GM18498 (cell line): Measurements from ENCODE around the gene RFX2.
"Not testable (repeated sequence)": the region's sequence is repeated elsewhere in the genome, so short reads cannot be mapped to it uniquely, and the experiment has no call there.

ENCODE experiments used
- ATAC-seq: cut with Tn5 transposase; IDR thresholded peaks from one replicate; pipeline ENCODE4 v1.9.1; 2021; ENCODE audit warnings: mild to moderate bottlenecking, moderate library complexity; ENCODE audit not compliant: unreplicated experiment

Gene RFX2

GRCh38 chr19:6017576-6017975 is 92.7 kb downstream of the RFX2 start:
- no peak for ATAC-seq

GRCh38 chr19:6015841-6016545 is 94.3 kb downstream of the RFX2 start:
- no peak for ATAC-seq

- no peak for ATAC-seq
Measured at GRCh38 chr19:6014551-6015135, 95.7 kb downstream of the RFX2 start.

DNA sequence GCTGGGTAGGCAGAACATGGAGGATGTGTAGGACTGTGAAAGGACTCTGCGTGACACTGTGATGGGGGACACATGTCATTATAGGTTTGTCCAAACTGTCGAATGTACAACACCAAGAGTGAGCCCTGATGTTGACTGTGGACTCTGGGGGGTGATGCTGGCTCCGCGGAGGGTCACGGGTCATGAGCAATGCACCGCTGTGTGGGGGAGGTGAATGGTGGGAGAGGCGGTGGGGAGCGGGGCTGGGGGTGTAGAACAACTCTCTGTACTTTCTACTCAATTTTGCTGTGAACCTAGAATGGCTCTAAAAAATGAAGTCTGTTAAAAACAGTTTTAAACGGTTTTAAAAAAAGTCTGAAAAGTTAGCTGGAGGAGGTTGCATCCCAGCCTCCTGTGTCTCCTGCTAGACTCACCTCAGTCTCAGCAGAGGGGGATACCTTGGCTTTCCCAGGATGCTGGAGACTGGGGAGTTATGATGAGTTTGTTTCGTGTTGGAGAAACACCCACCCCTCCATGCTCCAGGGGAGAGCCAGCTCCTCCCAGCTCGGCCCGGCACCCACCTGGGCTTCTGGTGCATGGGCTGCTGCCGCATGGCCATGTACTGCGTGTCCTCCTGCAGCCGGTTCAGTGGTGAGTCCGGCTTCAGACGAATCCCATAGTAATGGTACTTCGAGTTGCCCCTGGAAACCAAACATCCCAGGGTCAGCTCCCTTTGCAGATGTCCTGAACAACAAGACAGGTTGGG is 97.7 kb downstream of the RFX2 start:
- no peak for ATAC-seq

GRCh38 chr19:6011794-6012193 is 98.5 kb downstream of the RFX2 start:
- no peak for ATAC-seq

DNA sequence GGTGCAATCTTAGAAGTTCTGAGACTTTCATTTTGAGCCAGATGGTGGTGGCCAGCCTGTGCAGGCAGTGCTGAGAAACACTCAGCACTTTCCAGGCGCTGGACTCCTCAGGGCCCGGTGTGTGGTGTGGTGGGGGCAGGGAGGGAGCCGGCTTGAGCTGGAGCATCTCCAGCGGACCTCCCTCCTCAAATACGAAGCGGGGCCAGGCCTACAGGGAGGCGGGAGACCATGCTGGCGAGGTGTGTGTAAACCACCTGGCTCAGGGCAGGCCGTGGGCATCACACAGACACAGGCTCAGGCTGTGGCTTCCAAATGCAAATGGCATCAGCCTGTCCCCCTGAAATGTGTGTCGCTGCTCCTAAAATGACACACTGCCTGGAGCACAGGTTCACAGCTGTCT is 99.1 kb downstream of the RFX2 start:
- no peak for ATAC-seq

GRCh38 chr19:6010107-6010506 is 100.2 kb downstream of the RFX2 start:
- no peak for ATAC-seq

DNA sequence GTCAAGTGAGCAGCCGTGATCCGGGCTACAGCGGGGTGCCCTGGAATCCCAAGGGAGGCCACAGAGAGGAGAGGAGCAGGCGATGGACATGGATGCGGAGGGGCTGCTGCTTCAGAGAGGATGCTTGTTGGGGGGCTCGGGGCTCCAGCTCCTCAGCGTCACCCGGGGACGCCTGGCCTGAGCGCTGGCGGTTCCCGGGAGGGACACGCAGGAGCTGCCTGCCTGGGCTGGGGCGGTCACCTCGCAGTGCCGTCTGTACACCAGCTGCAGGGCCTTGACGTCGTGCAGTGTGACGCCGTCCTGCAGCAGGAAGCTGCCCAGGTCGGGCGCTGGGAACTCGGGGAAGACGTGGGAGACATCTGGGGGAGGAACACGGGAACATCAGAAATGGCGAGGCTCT is 102.4 kb downstream of the RFX2 start:
- no peak for ATAC-seq

GRCh38 chr19:6006896-6007295 is 103.4 kb downstream of the RFX2 start:
- ATAC-seq = no peak

DNA sequence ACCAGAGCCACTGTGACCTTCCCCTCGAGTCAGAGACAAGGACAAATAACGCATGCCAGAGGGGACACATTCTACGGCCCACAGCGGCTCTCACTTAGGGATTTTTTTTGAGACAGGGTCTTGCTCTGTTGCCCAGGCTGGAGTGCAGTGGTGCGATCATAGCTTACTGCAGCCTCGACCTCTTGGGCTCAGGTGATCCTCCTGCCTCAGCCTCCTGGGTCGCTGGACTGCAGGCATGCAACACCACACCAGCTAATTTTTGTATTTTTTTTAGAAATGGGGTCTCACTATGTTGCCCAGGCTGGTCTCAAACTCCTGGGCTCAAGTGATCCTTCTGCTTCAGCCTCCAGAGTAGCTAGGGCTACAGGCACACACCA is 104.2 kb downstream of the RFX2 start:
- ATAC-seq = not testable (repeated sequence)

DNA sequence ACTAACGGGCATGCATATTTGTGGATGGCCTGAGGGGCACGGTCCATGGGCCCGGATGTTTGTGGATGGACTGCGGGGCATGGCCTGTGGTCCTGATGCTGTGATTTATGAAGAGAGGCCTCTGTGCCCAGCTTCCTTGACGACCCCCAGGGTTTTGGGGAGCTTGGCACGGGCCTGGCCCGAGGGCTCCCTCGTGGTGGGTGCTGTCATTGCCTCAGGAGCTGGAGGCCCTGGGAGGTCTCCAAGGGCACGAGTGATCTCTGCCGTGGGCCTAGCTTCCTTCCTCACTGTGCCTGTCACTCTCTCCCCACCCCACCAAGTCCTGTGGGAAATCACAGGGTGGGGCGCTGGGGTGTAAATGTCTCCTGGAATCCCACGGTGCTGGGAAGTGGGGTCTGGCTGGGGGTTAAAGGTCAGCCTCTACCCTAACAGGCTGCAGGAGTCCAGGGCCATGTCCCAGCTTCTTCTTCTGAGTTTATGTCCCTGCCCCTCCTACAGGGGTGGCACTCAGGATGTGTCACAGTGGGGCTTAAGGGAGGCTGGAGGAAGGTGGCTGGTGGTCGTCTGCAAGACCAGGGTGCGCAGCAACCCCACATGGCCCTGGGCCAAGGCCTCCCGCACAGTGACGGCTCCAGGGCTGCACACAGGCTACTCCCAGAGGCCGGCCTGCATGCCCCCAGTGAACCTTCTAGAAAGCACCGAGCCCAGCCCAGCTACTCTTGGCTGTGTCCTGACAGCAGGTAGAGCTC is 104.8 kb downstream of the RFX2 start:
- no peak for ATAC-seq

DNA sequence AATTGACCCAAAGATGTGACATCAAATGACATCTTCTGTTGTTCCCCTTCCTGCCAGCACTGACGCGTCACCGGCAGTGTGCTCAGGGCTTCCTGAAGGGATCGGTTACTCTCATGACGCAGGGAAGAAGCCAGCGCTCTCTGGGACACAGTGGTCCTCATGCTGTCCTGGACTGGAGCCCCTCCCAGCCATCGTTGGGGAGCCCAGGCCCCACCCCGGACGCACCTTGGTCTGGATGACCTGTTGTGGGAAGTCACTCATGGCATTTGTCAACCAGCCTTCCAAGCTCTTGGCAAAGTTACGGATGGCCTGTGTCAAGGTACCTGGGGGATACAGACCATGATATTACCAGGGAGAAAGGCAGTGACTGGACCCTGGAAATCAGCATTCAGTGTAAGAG is 106.3 kb downstream of the RFX2 start:
- no peak for ATAC-seq

- no peak for ATAC-seq
Measured at GRCh38 chr19:6002591-6002990, 107.7 kb downstream of the RFX2 start.

- no peak for ATAC-seq
Measured at GRCh38 chr19:6000228-6000847, 110.0 kb downstream of the RFX2 start.

DNA sequence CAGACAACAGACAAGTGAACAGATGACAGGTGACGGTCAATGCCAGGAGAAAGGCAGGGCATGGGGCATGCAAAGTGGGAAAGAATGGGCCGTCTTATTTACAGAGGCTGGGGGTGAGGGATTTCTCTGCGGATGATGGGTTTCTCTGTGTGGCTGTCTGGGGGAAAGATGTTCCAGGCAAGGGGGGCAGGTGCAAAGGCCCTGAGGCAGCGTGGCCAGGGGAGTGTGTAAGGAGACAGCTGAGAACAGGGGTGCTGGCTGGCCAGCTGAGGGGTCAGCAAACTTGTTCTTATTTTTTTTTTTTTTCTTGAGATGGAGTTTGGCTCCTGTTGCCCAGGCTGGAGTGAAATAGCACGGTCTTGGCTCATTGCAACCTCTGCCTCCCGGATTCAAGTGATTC is 110.6 kb downstream of the RFX2 start:
- ATAC-seq = no peak

DNA sequence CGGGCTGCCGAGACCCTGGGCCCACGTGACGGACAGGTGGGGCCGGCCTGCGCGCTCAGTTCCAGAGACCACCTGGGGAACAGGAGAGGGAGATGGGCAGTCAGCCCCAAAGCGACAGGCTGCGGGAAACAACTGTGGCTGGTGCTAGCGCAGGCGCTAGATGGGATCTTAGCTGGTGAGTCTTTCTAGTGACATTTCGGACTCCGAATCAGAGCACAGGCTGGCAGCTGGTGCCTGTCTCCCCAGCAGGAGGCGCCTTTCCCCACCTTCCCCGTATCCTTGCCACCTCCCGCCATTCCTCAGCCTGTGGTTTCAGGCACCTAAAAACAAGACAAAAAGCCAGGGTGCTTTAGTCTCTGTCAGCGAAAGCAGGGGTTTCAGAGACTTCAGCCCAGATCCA is 112.9 kb downstream of the RFX2 start:
- no peak for ATAC-seq

DNA sequence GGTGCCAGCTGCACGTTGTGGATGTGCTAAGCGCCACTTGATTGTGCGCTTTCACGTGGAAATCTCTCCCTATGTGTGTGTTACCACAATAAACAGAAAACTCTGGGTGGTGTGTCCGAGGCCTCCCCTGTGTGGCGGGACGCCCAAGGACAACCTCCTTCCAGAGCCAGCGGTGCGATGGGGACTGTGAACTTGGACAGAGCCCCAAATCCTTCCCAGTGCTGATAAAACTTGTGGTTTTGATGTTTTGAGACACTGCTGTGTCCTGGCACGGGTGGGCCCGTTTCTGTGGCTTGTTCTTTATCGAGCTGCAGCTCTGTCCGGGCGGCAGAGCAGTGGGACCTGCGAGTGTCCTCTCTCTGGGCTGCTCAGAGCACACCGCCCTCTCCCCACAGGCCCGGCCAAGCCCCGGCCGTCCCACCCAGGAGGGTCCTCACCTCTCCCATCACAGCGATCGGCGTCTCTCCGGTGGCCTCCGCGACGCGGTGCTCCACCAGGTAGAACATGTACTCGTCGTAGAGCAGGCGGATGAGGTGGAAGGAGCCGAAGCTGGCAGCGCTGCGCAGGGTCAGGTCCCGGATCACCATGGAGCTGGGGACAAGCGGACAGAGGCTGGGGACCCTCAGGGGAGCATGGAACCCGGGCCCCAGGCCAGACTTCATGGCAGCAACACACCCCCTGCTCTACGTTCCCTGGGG is 113.5 kb downstream of the RFX2 start:
- ATAC-seq = no peak

DNA sequence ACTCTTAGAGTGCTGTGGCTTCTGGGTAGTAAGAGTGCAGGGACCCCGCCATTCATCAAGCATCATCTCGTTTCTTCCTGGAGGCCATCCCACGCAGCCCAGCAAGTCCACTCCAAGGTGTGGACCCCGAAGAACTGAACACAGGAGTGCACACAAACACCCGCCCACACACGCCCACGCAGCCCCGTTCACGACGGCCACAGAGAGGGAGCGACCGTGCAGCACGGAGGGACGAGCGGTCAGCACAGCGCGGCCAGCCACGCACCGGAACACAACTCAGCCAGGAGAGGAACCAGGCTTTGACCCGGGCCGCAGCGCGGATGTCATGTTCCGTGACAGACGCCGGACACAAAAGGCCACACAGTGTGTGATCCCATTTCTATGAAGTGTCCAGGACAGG is 114.2 kb downstream of the RFX2 start:
- no peak for ATAC-seq

- ATAC-seq = no peak
Measured at GRCh38 chr19:5995606-5996005, 114.7 kb downstream of the RFX2 start.

DNA sequence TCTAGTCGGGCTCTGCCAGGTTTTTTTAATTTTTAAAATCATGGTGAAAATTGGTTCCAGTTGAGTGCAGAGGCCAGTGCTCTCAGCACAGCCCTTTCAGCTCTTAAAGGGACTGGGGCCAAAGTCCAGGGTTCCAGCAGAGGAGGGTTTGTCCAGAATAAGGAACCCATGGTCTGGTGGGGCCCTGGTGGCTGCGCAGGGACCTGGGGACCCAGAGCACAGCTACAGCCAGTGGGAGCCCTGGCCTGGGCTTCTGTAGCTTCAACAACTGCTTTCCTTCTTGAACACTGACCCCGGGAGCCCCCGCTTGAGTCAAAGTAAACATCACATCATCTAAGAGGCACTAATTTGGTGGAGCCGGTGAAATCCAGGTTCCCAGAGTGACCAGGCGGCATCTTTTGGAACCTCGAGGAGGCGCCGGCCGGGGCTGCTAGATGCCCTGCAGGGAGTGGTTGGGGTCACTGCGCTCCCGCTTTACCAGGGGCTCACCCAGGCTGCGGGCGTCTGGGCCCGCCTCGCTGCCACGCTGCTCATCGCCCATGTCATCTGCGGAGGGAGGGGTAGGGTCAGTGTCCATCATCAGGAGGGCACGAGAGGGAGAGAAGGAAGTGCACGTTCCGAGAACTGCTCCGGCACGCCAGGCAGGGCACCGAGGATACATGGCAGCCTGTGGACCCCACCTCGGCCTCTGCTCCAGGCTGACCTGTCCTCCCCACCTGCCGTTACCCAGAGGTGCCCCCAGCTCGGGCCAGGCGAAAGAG is 115.7 kb downstream of the RFX2 start:
- ATAC-seq = no peak
